GM18502 (cell line): Measurements from ENCODE around the gene EGFLAM.

Experiments used
- ATAC-seq: cut with Tn5 transposase; IDR thresholded peaks from one replicate; pipeline ENCODE4 v1.9.1; 2021; ENCODE audit warnings: mild to moderate bottlenecking; ENCODE audit not compliant: unreplicated experiment, poor library complexity

Gene EGFLAM

GRCh38 chr5:38370358-38371100 is 112.2 kb downstream of the EGFLAM start:
- ATAC-seq = no peak

GRCh38 chr5:38371596-38371995 is 113.2 kb downstream of the EGFLAM start:
- no peak for ATAC-seq

DNA sequence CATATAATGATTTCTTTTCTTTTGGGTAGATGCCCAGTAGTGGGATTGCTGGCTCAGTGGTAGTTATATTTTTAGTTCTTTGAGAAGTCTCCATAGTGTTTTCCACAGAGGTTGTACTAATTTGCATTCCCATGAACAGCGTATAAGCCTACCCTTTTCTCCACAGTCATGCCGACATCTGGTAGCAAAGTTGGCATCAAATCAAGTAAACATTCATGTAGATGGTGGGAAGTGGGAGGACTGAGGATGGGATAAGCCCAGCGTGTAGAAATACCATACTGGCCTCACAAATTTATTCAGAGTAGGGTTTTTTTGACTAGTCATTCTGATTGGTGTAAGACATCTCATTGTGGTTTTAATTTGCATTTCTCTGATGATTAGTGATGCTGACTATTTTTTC is 115.4 kb downstream of the EGFLAM start:
- ATAC-seq = no peak

- ATAC-seq = no peak
Observed at GRCh38 chr5:38375423-38375822, 117.1 kb downstream of the EGFLAM start.

DNA sequence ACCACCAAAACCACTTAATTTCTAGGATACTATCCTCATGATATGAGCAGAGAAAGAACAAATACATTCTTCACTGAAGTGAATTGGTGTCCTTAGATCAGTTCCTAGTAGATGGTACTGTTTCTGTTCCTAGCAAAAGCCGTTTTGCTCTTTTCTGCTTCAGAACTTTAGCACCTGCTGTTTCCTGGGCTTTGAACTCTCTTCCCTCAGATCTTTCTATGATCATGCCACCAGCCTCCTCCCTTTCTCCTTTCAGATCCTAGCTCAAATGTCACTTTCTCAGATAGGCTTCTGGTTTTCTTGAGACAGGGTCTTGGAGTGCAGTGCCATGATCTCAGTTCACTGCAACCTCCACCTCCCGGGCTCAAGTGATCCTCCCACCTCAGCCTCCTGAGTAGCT is 118.0 kb downstream of the EGFLAM start:
- ATAC-seq = no peak

GRCh38 chr5:38378579-38378978 is 120.2 kb downstream of the EGFLAM start:
- no peak for ATAC-seq

DNA sequence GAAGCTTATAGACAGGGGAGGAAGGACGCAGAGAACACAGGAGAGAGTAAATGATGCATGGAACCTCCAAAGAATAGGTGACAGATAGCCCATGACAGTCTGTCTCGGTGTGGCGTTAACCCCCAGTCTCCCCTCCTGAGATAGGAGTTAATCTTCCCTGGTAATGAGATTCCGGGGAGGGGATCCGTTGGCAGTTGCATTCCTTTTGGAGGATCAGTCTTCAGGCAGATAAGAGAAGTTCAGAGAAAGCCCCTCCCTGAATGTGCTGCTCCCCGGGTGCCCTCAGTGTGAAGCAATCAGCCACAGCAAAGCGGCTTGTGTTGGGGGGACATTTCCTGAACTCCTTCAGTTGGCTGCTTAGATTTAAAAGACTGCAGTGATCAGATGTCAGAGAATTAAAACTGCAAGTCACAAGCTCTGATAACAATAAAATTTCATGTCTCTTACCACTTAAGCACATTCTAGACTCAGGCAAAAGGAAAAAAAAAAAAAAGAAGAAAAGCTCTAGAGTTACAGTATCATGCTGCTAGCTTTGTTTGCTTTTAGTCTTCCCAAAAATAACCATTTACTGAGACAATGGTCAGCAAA is 121.1 kb downstream of the EGFLAM start:
- ATAC-seq = no peak

GRCh38 chr5:38380537-38380936 is 122.2 kb downstream of the EGFLAM start:
- ATAC-seq = no peak

GRCh38 chr5:38381361-38381760 is 123.0 kb downstream of the EGFLAM start:
- ATAC-seq = no peak

DNA sequence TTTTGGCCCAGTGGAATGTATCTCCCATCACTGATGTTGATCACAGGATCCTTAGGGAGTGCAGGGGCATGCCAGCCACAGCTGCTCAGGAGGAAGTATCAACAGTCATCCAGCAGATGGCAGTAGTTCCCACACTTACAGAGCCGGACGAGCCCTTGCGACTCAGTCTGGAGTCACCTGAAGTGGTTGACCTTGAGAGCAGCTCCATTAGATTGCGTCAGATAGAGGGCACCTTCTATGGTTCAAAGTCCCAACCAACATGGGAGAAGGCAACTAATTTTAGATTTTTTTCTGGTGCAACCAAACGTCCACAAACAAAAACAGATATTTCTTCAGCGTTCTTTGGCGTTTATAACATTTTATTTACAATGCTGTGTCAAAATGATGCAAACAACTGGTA is 124.5 kb downstream of the EGFLAM start:
- ATAC-seq = peak; percentile 99

- no peak for ATAC-seq
Observed at GRCh38 chr5:38383701-38384100, 125.3 kb downstream of the EGFLAM start.

DNA sequence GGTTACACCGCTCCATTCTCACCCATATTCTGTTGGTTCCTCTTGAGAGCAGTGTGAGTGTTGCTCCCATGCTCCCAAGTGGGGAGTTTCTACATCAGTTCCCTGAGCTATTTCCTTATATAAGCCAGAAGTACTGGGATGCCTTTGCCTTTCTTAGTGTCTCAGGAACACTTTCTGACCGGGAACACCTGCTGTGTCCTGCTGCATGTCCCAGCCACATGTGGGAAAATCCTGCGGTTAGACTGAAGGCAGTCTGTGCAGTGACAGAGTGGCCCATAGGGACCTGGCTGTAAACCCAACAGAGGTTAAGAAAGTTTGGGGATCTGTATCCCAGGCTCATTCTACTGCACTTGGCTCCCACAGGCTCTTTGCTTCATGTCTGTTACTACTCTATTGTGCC is 126.0 kb downstream of the EGFLAM start:
- ATAC-seq = no peak

GRCh38 chr5:38387161-38387560 is 128.8 kb downstream of the EGFLAM start:
- no peak for ATAC-seq

DNA sequence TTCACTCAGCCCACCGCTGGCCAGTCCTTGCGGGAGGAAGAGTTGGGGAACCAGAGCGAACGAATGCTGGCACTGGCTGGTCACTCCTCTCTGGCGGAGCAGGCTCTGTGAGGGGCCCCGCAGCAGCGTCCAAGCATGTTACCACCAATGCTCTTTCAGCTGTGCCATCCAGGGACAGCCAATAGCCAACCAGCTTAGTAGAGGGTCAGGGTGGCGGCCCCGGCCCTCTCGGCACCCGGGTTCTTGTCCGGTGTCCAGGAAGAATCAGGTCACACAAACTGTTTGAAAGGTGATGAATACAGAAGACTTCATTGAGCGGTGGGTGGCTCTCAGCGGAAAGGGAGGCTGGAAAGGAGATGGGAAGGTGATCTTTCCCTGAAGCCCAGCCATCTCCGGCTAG is 135.3 kb downstream of the EGFLAM start:
- no peak for ATAC-seq

- no peak for ATAC-seq
Observed at GRCh38 chr5:38396766-38397165, 138.4 kb downstream of the EGFLAM start.

GRCh38 chr5:38400365-38400764 is 142.0 kb downstream of the EGFLAM start:
- ATAC-seq = no peak

DNA sequence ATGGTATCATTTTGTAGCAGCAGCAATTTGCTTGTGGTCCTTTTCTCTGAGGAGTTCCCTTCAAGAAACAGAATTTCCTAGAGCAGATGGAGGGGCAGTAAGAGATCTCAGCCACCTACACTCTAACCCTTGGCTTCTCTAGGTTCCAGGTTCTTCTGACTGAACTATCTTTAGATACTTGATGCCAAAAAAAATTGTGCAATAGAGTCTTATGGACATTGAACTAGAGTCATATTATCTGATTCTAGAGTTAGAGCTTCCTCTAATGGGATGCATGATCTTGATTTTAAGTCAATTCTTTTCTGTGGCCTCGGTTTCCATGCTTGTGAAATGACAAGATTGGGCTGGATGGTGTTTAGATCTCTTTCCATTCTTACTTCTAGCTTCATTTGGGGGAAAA is 142.8 kb downstream of the EGFLAM start:
- ATAC-seq = no peak

DNA sequence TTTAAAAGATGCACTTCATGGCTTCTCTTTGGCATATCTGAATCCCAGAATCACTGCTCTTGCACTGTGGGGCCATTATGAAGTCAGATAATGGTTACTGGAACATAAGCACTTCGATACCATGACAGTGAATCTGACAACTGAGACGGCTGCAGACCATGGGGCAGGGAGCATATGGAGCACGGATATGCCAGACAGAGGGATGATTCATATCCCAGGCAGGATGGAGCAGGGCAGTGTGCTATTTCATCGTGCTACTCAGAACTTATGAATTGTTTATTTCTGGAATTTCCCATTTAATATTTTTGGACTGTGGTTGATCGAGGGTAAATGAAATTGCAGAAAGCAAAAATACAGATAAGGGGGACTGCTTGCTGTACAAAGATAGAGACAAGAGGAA is 145.0 kb downstream of the EGFLAM start:
- ATAC-seq = no peak

GRCh38 chr5:38403877-38404635 is 145.7 kb downstream of the EGFLAM start:
- ATAC-seq = no peak

DNA sequence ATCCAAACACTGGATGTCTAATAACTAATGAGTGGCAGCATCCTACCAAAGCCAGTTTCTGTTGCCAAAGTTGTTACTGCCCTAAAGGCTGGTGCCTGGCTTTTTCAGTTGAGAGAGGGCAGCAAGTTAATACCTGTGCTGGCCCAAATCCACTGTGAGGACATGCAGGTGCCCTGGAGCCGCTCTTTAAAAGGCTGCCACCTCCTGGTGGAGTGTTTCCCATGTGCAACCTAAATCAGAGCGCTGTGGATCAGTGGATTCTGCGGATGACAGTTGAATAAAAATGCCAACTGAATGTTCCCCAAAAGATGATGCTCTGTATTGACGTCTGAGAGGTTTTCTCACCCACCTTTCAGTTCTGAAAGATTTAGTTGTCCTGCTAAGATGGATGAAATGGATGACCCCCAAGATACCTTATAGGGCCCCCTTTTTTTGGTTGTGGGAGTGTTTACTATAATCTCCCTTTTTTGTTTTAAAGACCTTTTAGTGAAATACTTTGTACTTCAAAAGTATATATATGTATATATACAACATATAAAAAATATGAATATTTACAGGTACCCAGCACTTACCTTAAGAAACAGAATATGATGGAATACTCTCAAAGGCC is 146.4 kb downstream of the EGFLAM start:
- ATAC-seq = no peak
